ENCODE measurements around the gene CCDC148.

CCDC148 gene

DNA sequence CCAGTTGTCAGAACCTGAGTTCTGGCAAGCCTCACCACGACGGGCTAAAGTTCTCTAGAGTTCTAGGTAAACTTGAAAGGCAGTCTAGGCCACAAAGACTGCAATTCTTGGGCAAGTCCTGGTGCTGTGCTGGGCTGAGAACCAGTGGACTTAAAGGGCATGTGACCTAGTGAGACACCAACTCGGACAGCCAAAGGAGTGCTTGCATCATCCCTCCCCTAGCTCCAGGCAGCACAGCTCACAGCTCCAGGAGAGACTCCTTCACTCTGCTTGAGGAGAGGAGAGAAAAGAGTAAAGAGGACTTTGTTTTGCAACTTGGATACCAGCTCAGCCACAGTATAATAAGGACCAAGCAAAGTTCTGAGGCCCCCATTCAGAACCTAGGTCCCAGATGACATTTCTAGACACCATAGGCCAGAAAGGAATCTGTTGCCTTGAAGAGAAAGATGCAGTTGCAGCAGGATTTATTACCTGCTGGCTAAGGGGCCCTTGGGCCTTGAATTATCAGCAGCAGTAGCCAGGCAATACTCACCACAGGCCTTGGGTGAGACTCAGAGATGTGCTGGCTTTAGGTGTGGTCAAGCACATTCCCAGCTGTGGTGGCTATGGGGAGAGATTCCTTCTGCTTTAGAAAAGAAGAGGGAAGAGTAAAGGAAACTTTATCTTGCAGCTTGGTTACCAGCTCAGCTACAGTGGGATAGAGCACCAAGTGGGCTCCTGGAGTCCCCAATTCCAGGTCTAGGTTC, 303.1 kb downstream of the CCDC148 start:
- no peak for DNase-seq (ENCODE audit: low read depth)

DNA sequence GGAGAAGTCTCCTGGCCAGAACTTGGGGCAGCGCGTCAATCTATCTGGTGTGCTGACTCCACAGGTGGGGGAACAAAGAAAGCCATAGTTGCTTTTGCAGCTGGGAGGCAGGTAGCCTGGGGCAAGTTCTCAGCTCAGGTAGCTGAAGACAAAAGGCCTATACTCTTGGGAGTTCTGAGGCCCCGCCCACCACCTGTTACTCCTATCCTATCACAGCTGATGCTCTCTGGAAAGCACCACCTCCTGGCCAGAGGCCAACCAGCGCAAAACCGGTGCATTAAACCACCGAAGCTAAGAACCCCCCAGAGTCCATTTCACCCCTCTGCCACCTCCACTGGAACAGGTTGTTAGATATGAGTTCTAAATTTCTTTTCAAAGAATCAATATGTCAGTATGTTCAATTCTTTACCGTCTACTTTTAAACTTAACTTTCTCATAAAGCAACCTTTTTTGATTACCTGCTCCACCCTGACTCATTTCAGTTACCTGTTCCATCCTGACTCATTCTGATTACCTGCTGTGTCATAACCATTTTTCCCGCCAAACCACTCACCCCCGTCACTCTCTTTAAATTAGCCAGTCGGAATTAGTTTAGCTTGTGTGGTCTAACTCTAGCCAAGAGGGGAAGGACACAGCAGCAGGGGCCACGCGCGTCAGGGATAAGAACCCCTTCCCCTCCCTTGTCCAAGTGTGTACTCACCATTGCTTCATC, 311.5 kb downstream of the CCDC148 start:
- no peak for DNase-seq (ENCODE audit: low read depth)

DNA sequence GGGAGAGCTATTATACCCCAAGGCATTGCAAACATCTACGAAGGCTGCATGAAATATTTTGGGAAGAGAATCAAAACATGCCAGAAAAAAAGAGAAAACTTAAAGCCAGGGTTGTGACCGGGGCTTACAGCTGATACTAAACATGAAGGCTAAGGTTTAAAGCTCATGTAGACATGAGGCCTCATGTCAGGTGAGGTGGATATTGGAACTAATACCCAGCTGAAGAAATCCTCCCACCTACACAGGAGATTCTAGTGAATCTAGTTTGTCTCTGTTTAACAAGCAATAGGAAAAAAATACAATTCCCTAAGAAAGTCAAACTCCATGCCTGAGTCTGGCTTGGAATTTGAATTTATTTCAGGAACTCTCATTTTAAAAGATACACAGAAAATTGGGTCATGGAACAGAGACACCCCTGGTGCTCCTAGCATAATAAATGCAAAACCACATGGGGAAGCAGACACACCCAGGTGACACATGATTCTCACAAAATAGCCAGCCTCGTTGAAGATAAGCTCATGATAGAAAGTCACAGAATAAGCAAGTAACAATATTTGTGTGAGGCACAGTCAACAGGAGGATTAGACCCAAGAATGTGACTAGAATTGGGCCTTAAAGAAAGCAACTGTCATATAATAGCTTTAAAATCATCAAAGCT, 312.7 kb downstream of the CCDC148 start:
- no peak for DNase-seq (ENCODE audit: low read depth)

DNA sequence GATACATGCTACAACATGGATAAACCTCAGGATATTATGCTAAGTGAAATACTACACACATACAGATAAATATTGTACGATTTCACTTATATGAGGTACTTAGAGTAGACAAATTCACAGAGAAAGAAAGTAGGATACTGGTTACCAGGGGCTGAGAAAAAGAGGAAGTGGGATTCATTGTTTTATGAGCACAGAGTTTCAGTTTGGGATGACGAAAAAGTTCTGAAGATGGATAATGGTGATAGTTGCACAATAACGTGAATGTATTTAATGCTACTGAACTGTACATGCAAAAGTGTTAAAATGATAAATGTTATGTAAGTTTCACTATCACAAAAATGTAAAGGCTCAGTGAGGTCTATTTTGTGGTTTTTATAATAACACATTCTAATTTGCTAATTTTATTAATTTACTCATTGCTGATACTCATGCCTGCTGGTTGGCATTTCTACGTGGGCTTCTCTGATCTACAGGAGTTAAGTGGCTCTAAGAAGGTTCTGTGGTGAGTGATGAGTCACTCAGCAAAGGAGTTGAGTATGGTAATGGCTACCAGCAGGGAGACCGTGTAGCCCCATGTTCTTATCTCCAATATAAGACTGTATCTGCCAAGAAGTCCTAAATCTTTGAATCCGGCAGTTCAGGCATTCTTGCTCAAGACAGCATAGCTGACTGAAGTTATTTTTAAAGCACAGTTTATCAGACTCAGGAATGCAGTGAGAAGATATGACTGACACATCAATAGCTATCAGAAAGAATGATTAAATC, 313.8 kb downstream of the CCDC148 start:
- DNase-seq (ENCODE audit: low read depth) = no peak

DNA sequence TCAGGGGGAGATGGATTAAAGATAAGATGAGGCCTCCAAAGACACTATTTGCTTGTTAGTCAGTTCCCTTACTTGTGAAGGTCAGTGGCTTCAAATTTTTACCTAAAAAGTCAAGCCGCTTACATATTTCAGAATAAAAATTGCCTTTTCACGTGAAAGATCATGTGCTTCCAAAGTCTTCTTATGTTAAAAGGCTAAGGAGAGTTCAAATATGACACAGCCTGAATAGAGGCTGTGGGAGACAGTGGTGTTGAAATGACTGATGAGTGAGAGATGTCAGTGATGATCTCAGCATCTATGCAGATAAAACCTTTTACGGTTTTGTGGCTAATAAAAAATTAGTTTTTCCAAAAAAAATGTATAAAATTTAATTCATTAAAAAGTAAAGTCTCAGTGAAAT, 314.4 kb downstream of the CCDC148 start:
- DNase-seq (ENCODE audit: low read depth) = no peak

DNA sequence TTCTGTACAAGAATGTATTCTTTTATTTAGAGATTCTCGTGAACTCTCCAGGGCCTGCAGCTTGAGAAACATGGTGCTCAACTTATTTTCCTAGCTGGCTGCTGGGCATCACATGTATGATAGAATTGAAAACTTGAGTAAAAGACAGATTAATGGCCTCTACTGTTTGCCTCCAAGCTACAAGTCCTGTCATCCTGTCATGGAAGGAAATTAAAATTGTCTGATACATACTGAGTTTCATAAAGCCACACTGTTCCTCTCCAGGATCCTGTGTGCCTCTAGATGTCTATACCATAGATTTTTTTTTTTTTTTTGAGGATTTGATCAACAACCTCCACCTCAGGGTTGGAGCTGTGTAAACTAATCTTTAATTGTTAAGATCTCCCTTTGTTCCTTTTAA, 316.4 kb downstream of the CCDC148 start:
- no peak for DNase-seq (ENCODE audit: low read depth)

DNA sequence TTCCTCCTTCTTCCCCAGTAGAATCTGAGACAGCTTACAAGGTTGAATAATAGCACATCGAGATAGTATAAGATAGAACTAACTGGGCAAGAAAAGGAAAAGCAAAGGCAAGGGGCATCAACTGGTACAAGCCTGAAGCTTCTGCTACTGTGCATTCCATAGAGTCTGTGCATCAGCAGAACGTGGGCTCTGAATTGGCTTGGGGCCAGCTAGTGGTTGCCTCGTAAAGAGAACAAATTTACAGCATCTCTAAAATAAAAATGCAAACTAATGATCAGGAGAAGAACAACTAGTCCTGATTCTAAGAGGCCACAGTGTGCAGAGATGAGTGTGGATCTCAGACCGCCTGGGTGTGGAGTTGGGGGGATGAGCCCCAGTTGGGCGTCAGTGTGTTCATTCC, 318.3 kb downstream of the CCDC148 start:
- no peak for DNase-seq (ENCODE audit: low read depth)

DNA sequence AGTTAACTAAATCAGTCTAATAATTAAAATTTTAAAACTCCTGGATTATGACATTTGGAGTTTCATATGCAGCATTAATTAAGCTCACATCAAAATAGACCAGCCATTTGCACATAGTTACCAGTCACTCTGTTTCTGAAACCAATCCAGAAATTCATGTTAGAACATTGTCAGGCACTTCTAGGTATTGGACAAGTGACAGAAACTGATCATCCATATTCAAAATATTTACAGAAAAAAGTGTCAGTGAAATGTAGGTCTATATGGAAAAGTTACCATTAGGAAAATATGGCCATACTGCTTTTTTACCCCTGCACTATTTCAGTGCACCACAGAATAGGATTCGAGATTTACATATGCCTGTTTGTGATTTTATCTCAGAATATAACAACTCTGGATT, 321.5 kb downstream of the CCDC148 start:
- DNase-seq (ENCODE audit: low read depth) = no peak

DNA sequence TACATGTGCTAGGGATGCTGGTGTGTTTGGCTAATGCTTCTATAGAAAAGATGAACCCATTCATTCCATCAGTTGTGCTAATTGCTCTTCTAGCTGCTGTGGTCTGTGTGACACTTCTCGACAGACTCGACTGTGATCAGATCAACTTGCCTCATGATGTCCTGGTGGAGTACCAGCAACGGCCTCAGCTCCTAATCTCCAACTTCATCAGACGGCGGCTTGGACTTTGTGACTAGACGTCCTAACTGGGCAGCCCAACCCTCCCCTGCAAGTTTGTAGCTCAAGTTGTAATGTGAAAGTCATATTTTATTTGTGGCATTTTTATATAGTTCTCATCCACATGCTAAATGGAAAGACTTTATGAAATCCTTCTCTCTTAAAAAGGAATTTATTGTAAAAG, 321.9 kb downstream of the CCDC148 start:
- no peak for DNase-seq (ENCODE audit: low read depth)

DNA sequence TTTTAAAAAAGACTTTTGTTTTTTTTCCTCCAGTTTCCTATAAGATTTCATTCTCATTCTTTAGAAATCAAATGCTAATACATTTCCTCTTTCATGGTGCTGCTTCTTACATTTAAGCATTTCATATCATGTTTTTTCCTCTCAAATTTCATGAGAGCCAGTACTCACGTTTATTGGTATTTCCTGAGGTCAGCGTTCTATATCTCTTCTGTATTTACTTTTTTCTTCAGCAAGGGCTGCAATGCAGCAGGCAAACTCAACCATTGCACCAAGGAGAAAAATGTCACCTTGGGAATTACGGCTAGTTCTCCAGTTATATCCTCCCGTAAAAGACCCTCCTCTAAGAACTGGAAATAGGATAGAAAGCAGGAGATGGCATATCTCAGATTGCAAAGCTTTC, 322.5 kb downstream of the CCDC148 start:
- no peak for DNase-seq (ENCODE audit: low read depth)

DNA sequence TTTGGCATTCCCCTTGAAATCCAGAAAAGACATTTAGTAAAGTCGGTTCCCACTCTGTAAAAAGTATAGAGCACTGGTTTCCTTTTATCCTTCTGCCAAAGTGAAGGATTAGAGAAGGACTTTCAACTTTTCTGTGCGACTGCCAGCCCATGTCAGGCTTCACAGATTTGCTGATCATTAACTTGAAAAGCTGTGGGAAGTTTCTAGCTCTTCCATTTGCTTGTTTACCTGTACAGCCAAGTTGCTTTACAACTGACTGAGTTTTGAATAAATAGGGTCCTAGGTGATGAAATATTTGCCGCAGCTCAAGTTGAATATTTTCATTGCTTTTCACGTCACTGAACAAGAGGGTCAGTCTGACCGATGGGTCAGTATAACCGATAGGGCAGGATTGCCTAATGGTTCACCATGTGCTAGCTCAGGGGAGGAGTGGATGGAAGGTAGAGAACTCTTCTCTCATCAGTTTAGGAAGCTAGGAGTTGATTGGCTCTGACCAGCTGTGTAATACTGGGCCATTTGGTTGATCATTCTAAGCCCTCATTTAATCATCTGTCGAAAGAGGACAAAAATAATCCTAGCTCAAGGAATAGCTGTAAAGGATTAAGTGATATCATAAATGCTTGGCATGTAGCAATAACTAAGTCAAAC, 324.5 kb downstream of the CCDC148 start:
- DNase-seq (ENCODE audit: low read depth) = no peak

DNA sequence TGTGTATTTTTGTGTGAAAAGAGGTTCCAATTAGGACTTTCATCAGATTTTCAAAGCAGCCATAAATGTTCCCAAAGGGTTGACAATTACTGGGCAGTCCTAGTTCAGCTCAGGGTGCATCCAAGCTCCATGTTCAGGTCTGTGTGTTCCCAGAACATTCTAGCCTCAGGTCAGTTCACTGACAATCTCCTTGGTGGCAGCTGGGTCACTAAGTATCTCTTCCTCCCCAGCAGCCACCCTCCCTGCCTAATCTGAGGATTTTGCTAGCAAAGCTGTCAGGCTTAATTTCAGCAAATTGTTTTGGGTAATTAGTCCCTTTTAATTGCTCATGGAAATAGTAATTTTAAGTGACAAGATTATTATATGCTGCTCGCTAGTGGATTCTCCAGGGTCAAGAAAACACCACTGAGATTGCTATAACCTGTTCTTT, 325.1 kb downstream of the CCDC148 start:
- DNase-seq (ENCODE audit: low read depth) = no peak

DNA sequence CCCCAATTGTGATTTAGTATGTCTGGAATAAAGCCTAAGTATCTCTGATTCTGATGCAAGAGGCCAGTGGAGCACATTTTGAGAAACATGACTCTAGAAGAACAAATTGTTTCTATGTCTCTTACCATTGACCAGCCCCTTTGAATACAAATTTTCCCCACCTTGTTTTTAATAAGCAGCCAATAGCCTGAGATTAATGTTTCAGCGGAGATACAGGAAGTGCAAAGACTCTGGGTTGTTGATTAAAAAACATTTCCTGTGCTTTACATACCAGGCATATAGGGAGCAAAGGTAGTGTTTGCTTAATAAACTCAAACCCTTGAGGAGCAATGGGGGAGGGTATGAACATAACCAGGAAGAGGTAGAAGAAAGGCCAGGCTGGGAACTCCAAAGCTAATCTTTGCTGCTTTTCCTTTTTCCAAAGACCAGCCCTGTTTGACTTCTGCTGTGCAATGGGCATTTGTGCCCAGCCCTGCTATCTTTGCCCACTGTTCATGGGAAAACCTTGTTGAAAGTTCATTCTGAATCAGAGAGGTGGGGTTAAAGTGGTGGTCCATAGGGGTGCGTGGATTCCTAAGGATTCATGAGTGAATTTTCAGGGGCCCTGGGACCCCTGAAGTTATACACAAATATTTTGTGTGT, 325.6 kb downstream of the CCDC148 start:
- DNase-seq (ENCODE audit: low read depth) = no peak

DNA sequence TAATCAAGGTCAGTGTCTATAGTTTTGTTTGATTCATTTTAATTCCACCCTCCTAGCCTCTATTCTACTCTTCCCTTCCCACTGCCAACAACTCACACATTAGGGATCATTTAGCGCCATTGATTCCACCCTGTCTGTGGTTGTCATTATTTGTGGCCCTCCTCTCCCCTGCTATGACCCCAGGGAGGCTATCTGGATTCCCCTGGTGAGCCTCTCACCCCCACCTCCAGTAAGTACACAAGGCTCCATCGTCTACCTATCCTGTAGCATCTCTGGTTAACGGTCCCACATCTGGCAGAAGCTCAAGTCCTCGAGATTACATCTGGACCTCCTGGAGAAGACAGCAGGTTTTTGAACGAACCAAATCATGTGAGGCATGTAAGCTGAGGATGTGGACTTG, 327.5 kb downstream of the CCDC148 start:
- no peak for DNase-seq (ENCODE audit: low read depth)

DNA sequence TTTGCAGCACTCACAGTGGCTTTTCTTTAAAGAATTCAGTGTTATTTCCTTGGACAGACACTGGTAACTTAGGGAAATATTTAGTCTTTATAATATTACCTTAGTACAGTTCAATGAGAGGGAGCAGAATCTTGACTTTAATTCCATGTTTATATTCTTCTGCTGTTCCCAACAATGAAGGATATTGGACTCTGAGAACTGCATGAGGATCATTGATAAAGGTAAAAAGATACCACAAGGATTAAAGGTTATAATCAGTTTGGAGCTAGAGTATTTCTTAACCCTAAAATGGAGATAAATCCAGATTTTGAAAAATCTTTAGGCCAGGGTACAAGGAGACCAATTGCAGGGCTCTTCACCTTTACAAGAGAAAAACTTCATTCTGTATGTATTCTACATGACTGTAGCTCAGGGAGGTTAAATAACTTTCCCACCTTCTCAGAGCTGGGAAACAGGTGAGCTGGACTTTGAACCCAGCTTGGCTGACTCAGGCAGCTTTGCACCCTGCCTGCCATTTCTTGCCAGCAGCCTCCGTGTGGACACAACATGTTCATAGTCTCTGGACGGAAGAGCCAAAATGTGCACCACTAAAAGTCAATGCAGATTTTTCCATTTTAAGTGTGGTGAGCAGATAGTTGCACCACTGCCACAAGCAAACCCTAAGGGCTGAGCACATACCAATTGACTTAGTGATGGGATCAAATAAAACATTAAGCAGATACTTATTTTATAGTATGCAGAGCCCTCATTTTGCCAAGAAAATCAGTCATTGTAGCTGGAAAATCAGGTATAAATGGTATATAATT, 328.2 kb downstream of the CCDC148 start:
- no peak for DNase-seq (ENCODE audit: low read depth)

DNA sequence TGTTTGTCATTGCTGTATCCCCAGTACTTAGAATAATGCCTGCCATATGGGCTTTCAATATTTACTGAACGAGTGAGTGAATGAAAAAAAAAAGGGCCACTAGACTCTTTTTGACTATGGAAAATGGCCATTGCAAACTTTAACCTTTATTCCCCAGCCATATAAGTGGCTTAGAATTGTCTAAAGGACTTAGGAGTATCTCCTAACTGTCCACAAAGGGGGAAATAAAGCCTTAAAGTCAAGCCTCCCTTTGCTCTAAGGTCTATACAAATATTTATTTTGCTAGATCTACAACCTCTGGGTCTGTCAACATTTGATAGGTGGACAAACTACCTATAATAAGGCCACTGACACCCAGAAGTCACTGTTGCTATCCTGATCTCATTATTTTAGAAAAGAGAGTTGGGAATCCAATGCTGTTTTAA, 329.2 kb downstream of the CCDC148 start:
- DNase-seq (ENCODE audit: low read depth) = no peak

DNA sequence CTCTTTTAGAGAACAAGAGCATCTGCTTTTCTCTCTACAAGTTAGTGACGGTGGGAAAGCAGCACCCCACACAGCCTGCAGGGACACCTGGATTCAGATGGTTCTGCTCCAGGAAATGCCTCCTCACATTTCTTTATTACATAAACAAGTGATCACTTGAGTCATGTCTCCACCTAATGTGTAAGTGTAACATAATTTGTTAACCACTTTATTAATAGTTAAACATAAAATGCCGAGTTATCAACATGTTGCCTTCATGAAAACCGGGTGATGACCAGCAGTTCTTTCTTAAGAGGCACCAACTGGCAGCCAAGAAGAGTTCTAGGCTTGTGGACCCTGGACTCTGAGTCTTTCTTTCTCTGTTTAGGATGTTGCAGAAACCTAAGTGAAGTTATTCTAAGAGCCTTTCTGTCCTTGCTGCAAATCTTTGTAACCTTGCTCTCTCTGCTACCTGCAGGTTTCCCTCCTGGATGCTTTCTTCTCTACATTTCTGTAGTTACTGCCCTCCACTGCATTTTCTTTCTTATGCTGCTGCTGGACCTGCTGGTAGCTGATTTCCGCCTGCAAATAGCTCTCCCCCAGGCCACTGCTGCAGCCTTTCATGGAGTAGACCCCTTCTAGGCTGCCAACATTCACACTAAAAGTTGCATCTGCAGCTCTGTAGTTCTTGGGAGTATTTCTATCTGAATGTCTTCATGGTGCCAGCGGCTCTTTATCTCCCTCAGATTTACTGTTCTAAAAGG, 330.6 kb downstream of the CCDC148 start:
- no peak for DNase-seq (ENCODE audit: low read depth)

DNA sequence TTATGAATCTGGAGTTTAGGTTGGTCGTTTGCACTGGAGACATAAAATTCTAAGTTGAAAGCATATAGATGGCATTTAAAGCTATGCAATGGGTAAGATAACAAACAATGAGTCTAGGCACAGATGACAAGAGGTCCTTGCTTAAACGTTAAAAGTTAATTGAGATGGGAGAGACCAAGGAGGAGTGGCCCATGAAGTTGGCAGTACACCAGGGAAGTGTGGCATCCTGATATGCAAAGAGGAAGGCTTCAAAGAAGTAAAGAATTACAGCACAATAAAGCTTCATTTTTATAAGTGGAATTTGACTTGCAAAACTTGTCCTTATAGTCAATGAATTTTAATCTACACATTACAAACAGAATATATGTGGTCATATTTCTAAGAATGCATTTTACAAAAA, 331.7 kb downstream of the CCDC148 start:
- no peak for DNase-seq (ENCODE audit: low read depth)
